Smooth muscle cell (in vitro differentiated cells): ENCODE data around the gene DNAH11. TPM values are rescaled to one million over a fixed set of nuclear protein-coding genes. Genes with fewer than 3 reads are reported as not detected.

Experiments
- DNase-seq: peaks from one replicate; lab custom pipeline; 2025; ENCODE audit not compliant: unreplicated experiment; lab: John Stamatoyannopoulos, UW
- H2AFZ ChIP-seq: fragments of 200-600 bp; sonication (generic); 2 replicates; pipeline ENCODE4 v1.6.0; 2016; ENCODE audit warnings: antibody characterized with exemption, low read depth, mild to moderate bottlenecking
- H3F3A ChIP-seq: fragments of 200-600 bp; sonication (generic); 2 replicates; pipeline ENCODE4 v1.6.0; 2017; ENCODE audit warnings: antibody characterized with exemption, low read depth
- H3K27ac ChIP-seq: fragments of 200-600 bp; sonication (generic); 2 replicates; pipeline ENCODE4 v1.5.1; 2016; ENCODE audit warnings: low read depth, mild to moderate bottlenecking
- H3K27me3 ChIP-seq: fragments of 200-600 bp; sonication (generic); 2 replicates; pipeline ENCODE4 v1.6.1; 2016; ENCODE audit warnings: low read depth, mild to moderate bottlenecking
- H3K36me3 ChIP-seq: fragments of 200-600 bp; sonication (generic); 2 replicates; pipeline ENCODE4 v1.5.1; 2016; ENCODE audit warnings: low read depth
- H3K4me1 ChIP-seq: fragments of 200-600 bp; sonication (generic); 2 replicates; pipeline ENCODE4 v1.5.1; 2016; ENCODE audit warnings: low read depth
- H3K4me2 ChIP-seq: fragments of 200-600 bp; sonication (generic); 2 replicates; pipeline ENCODE4 v1.6.0; 2016; ENCODE audit warnings: mild to moderate bottlenecking
- H3K4me3 ChIP-seq: fragments of 200-600 bp; sonication (generic); 2 replicates; pipeline ENCODE4 v1.5.1; 2016; ENCODE audit warnings: mild to moderate bottlenecking
- H3K79me2 ChIP-seq: fragments of 200-600 bp; sonication (generic); 2 replicates; pipeline ENCODE4 v1.6.0; 2016; ENCODE audit warnings: low read depth, mild to moderate bottlenecking
- H3K9ac ChIP-seq: fragments of 200-600 bp; sonication (generic); 2 replicates; pipeline ENCODE4 v1.6.0; 2016; ENCODE audit warnings: low read depth
- H3K9me3 ChIP-seq: fragments of 200-600 bp; sonication (generic); replicated peaks from 2 replicates; pipeline ENCODE4 v1.5.1; 2016; ENCODE audit warnings: low read depth
- H4K20me1 ChIP-seq: fragments of 200-600 bp; sonication (generic); 2 replicates; pipeline ENCODE4 v1.6.0; 2016; ENCODE audit warnings: low read depth
- CTCF ChIP-seq: fragments of 200-600 bp; sonication (generic); IDR thresholded peaks from 2 replicates; pipeline ENCODE4 v1.5.1; 2017; ENCODE audit warnings: borderline replicate concordance, mild to moderate bottlenecking, antibody characterized with exemption; ENCODE audit not compliant: insufficient read depth, poor library complexity, severe bottlenecking
- WGBS: methylation state at CpG from one replicate; pipeline ENCODE4 v1.1.7; 2016; ENCODE audit warnings: low lambda C conversion rate; 5-methylcytosine and 5-hydroxymethylcytosine counted together
- polyA plus RNA-seq: library from polyadenylated mRNA; unstranded; fragments of >200 nt; fragmentation: Nextera tagmentation; extraction: Ambion mirVana; gene quantifications from 2 replicates; pipeline ENCODE4 v1.2.1, GENCODE V29; 2016
- total RNA-seq: library from RNA; depleted of rRNA; stranded (reverse); fragments of >200 nt; gene quantifications from 2 replicates; pipeline ENCODE4 v1.2.3, GENCODE V29; 2014

The DNAH11 gene
- total and polyA plus RNA-seq, 2 experiments from 2014 or later, result 0.22 to 0.63 TPM

DNA sequence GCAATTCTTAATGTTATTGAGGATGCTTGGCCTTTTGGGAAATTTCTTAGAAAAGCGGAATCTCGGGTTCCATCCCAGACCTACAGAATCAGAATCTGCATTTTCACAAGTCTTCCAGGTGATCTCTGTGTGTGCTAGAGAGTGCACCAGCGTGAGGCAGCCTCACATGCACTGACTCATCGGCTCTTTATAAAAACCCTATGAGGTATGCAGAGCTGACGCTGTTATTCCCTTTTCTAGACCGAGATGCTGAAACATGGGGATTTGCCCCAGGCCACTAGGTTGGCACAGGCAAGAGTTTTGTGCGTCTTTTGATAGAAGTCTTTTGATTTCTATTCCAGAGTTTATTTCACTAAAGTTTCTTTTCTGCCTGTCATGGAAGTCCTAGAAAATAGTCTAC lies 341.7 kb downstream of the DNAH11 start:
- no peaks in the 10 kb centered on the region for H3K4me1 ChIP-seq
- H2AFZ ChIP-seq, result no peak overlapping the region
- TF ChIP-seq CTCF, result no peak
- no peaks in the 10 kb centered on the region for H3F3A ChIP-seq
- H3K4me2 ChIP-seq, result no peak overlapping the region
- no peaks in the 10 kb centered on the region for H3K36me3 ChIP-seq
- no peaks in the 10 kb centered on the region for H4K20me1 ChIP-seq
- H3K79me2 ChIP-seq, result no peaks in the 10 kb centered on the region
- no peak overlapping the region for H3K27ac ChIP-seq
- WGBS, result 86% methylated on average over 7 of the region's 7 CpGs
- no peak overlapping the region for H3K9ac ChIP-seq
- no peaks in the 10 kb centered on the region for H3K27me3 ChIP-seq
- no peaks in the 10 kb centered on the region for H3K9me3 ChIP-seq
- no peak for DNase-seq
- no peak overlapping the region for H3K4me3 ChIP-seq

DNA sequence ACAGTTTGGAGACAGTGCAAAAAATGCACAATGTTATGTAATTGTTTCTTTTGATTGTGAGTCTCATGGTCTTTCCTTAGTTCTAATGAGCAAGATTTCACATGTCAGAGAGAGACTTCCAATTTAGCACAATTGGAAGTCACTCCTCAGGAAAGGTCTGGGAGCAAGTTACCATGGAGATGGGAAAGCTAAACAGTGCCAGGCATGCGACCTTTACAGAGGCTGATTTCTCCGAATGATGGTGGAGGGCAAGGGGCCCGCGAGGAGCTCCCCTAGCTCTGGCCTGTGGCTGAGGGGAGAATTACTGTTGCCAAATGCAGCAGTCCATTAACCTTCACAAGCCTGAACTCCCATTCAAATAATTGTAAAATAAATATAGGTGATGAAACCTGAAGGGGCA lies 343.6 kb downstream of the DNAH11 start:
- no peaks in the 10 kb centered on the region for H3K79me2 ChIP-seq
- no peaks in the 10 kb centered on the region for H3F3A ChIP-seq
- TF ChIP-seq CTCF, result no peak
- H3K4me1 ChIP-seq, result no peaks in the 10 kb centered on the region
- DNase-seq, result no peak
- H2AFZ ChIP-seq, result no peak overlapping the region
- WGBS, result 74% methylated on average over 4 of the region's 4 CpGs
- H3K9me3 ChIP-seq, result no peaks in the 10 kb centered on the region
- no peaks in the 10 kb centered on the region for H3K27me3 ChIP-seq
- no peaks in the 10 kb centered on the region for H4K20me1 ChIP-seq
- no peak overlapping the region for H3K9ac ChIP-seq
- no peaks in the 10 kb centered on the region for H3K36me3 ChIP-seq
- H3K4me2 ChIP-seq, result no peak overlapping the region
- H3K27ac ChIP-seq, result no peak overlapping the region
- no peak overlapping the region for H3K4me3 ChIP-seq

GRCh38 chr7:21887353-21887752 lies 344.5 kb downstream of the DNAH11 start:
- TF ChIP-seq CTCF, result no peak
- no peaks in the 10 kb centered on the region for H3K9me3 ChIP-seq
- no peaks in the 10 kb centered on the region for H3K27me3 ChIP-seq
- H3K36me3 ChIP-seq, result no peaks in the 10 kb centered on the region
- WGBS, result 97% methylated on average over 2 of the region's 2 CpGs
- no peak overlapping the region for H3K27ac ChIP-seq
- no peak overlapping the region for H3K9ac ChIP-seq
- H3K4me1 ChIP-seq, result no peaks in the 10 kb centered on the region
- H4K20me1 ChIP-seq, result no peaks in the 10 kb centered on the region
- no peak overlapping the region for H2AFZ ChIP-seq
- H3K79me2 ChIP-seq, result no peaks in the 10 kb centered on the region
- H3F3A ChIP-seq, result no peaks in the 10 kb centered on the region
- no peak overlapping the region for H3K4me3 ChIP-seq
- no peak overlapping the region for H3K4me2 ChIP-seq
- no peak for DNase-seq

DNA sequence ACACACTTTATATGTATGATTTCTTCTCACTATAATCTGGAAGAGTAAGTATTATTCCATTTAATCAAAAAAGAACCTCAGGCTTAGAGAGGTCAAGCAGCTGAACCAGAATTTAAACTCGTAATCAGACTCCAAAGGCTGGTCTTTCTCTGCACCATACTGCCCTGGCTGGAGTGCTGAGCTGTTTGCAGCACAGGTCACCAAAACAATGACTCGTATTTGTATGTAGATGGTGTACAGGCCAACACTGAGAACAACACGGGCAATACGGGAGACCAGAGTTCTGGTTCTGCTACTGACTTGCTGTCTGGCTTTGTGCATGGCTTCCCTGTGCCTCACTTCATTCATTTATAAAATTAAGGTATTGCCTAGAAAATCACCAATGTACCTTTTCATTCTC lies 344.9 kb downstream of the DNAH11 start:
- no peaks in the 10 kb centered on the region for H3K36me3 ChIP-seq
- H3K9me3 ChIP-seq, result no peaks in the 10 kb centered on the region
- no peaks in the 10 kb centered on the region for H3K4me1 ChIP-seq
- no peak overlapping the region for H3K4me3 ChIP-seq
- H3K4me2 ChIP-seq, result no peak overlapping the region
- no peak overlapping the region for H2AFZ ChIP-seq
- H3K27ac ChIP-seq, result no peak overlapping the region
- H4K20me1 ChIP-seq, result no peaks in the 10 kb centered on the region
- H3K9ac ChIP-seq, result no peak overlapping the region
- no peak for TF ChIP-seq CTCF
- 77% methylated on average over 4 of the region's 4 CpGs for WGBS
- DNase-seq, result no peak
- no peaks in the 10 kb centered on the region for H3F3A ChIP-seq
- no peaks in the 10 kb centered on the region for H3K27me3 ChIP-seq
- no peaks in the 10 kb centered on the region for H3K79me2 ChIP-seq
